Caco-2 (cell line): ENCODE data around the gene PTGES2. TPM values are rescaled to one million over a fixed set of nuclear protein-coding genes. Genes with fewer than 3 reads are reported as not detected.

Experiments used
- BruUV-seq: library from RNA; stranded (reverse); fragments of 400-500 nt; replicated peaks from 2 replicates; lab custom pipeline; 2021; lab: Mats Ljungman, UMichigan
- CTCF ChIA-PET: fragments of 300-600 bp; sonication (Branson Sonifier 250); formaldehyde crosslinking; loops from one replicate; lab custom pipeline; 2022; ENCODE audit warnings: antibody characterized with exemption; lab: Charles Lee
- POLR2A ChIA-PET: fragments of 300-600 bp; sonication (Branson Sonifier 250); formaldehyde crosslinking; loops from one replicate; lab custom pipeline; 2022; ENCODE audit warnings: antibody characterized with exemption; lab: Charles Lee
- DNase-seq, 2 experiments: peaks; one replicate each; pipeline versions ENCODE4 v3.0.0 to v3.0.0-alpha.2; 2020 to 2022
- H3K27me3 ChIP-seq: replicated peaks from 2 replicates; pipeline ENCODE4 v1.6.0; 2011; ENCODE audit warnings: low read length; ENCODE audit not compliant: control insufficient read depth, insufficient read depth
- H3K36me3 ChIP-seq: 2 replicates; pipeline ENCODE4 v1.5.1; 2011; ENCODE audit warnings: low read length; ENCODE audit not compliant: control insufficient read depth, insufficient read depth
- H3K4me1 ChIP-seq: fragments of 250-450 bp; sonication (Bioruptor Pico); 2 replicates; pipeline ENCODE4 v1.5.1; 2020; ENCODE audit warnings: mild to moderate bottlenecking
- H3K4me3 ChIP-seq: 2 replicates; pipeline ENCODE4 v1.5.1; 2011; ENCODE audit warnings: low read depth, mild to moderate bottlenecking, control low read depth, low read length
- H3K9me3 ChIP-seq: fragments of 250-450 bp; sonication (Bioruptor Pico); 2 replicates; pipeline ENCODE4 v1.5.1; 2020; ENCODE audit warnings: mild to moderate bottlenecking, moderate library complexity
- H3K27ac Mint-ChIP-seq: one replicate; pipeline ENCODE4 v1.8.0; 2022; ENCODE audit warnings: mixed read lengths; ENCODE audit not compliant: unreplicated experiment
- H3K27me3 Mint-ChIP-seq: one replicate; pipeline ENCODE4 v1.8.0; 2022; ENCODE audit warnings: mixed read lengths; ENCODE audit not compliant: insufficient read depth, unreplicated experiment
- H3K36me3 Mint-ChIP-seq: one replicate; pipeline ENCODE4 v1.8.0; 2022; ENCODE audit warnings: mild to moderate bottlenecking, mixed read lengths; ENCODE audit not compliant: insufficient read depth, unreplicated experiment
- H3K4me1 Mint-ChIP-seq: one replicate; pipeline ENCODE4 v1.8.0; 2022; ENCODE audit warnings: low read depth, mixed read lengths; ENCODE audit not compliant: unreplicated experiment
- H3K4me3 Mint-ChIP-seq: one replicate; pipeline ENCODE4 v1.8.0; 2022; ENCODE audit warnings: mild to moderate bottlenecking, moderate library complexity, mixed read lengths; ENCODE audit not compliant: unreplicated experiment
- H3K9me3 Mint-ChIP-seq: one replicate; pipeline ENCODE4 v1.8.0; 2022; ENCODE audit warnings: mixed read lengths; ENCODE audit not compliant: unreplicated experiment
- intact Hi-C: fragments of 100-400 bp; cut with micrococcal nuclease; formaldehyde crosslinking; loops from one replicate; pipeline ENCODE4 v1.10.0; 2022; ENCODE audit not compliant: unreplicated experiment
- total RNA-seq: library from RNA; stranded (reverse); gene quantifications from 2 replicates; pipeline ENCODE4 v1.2.3, GENCODE V29; 2022
- TF ChIP-seq, protein P1 (sequence below), 2 experiments: fragments of 200-600 bp in 1 of 2; IDR thresholded peaks; 1 replicate in 1 of 2; 2 replicates in 1 of 2; pipeline versions ENCODE4 v1.5.1 to v1.8.0; 2011 to 2022; ENCODE audit warnings: antibody characterized with exemption in 1 of 2, control low read depth in 1 of 2, inconsistent platforms in 1 of 2, low read depth in 1 of 2, low read length in 1 of 2, mild to moderate bottlenecking in 1 of 2, moderate library complexity in 1 of 2; ENCODE audit not compliant: insufficient read depth in 1 of 2, severe bottlenecking in 1 of 2, unreplicated experiment in 1 of 2

PTGES2 gene
- total RNA-seq, 1 experiment from 2014 or later: 123 TPM

DNA sequence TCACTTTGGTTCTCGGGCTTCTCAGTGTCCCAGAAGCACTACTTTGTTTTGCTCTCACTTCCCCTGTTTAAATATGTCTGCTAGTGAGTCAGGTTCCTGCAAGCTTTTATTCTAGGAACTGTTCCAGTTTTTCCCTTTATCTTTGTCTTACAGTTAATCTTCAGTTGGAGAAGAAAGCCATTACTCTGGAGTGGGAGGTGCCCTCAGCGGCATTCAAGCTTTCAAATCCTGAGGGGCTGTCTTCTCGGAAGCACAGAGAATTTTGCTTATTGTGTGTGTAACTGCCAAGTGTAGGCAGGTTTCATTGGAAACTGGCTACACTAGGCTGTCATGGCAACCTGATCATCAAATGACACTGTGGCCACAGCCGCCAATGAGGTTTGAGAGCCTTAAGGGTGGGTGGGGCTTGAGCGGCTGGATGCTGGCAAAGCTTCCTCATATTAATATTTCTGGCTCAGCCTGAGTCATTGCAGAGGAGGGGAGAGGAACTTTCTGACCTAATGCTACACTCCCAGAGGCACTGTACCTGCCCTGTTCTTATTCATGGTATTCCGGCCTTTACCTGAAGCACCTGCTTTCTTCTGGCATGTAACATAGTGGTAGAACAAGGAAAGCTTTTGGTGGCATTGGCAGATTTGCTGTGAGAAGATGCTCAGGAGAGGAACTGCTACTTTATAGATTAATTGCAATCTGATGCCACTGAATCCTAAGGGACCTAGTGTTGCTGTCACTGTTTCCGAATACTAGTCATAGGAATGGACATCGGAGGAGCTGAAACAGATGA lies 33.2 kb downstream of the PTGES2 start:
- no peaks in the 10 kb centered on the region for H3K36me3 ChIP-seq
- Mint-ChIP-seq H3K27me3 (no peaks in the 10 kb centered on the region), H3K36me3 (peaks cover 15% of the 10 kb centered on the region), H3K4me1 (peaks cover 16% of the 10 kb centered on the region), H3K27ac (peak overlapping the region; percentile 96), H3K9me3 (no peaks in the 10 kb centered on the region), H3K4me3 (no peak overlapping the region)
- peak; percentile 72 to 81 for DNase-seq
- no peaks in the 10 kb centered on the region for H3K9me3 ChIP-seq
- peaks cover 24% of the 10 kb centered on the region for H3K4me1 ChIP-seq
- intact Hi-C loops: no loop called here
- ChIA-PET CTCF (interaction anchor here (0.6 to 1.0 kb wide), 2 partner anchors 27 to 314 kb away, joined by 3 to 4 read pairs; partner anchors contain the start of gene NAIF1), POLR2A (interaction anchor here (0.9 kb wide), 1 partner anchor 11 kb away, joined by 3 read pairs; no protein-coding TSS in a partner anchor)
- no peak overlapping the region for H3K4me3 ChIP-seq
- TF ChIP-seq, protein P1, sequence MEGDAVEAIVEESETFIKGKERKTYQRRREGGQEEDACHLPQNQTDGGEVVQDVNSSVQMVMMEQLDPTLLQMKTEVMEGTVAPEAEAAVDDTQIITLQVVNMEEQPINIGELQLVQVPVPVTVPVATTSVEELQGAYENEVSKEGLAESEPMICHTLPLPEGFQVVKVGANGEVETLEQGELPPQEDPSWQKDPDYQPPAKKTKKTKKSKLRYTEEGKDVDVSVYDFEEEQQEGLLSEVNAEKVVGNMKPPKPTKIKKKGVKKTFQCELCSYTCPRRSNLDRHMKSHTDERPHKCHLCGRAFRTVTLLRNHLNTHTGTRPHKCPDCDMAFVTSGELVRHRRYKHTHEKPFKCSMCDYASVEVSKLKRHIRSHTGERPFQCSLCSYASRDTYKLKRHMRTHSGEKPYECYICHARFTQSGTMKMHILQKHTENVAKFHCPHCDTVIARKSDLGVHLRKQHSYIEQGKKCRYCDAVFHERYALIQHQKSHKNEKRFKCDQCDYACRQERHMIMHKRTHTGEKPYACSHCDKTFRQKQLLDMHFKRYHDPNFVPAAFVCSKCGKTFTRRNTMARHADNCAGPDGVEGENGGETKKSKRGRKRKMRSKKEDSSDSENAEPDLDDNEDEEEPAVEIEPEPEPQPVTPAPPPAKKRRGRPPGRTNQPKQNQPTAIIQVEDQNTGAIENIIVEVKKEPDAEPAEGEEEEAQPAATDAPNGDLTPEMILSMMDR (IDR thresholded peaks at IDR 0.05; ENCODE audit: insufficient read depth in 1 of 2, low read depth in 1 of 2, low read length in 1 of 2, severe bottlenecking in 1 of 2, unreplicated experiment in 1 of 2): no peak
- no peaks in the 10 kb centered on the region for H3K27me3 ChIP-seq
- BruUV-seq: no TSS peak

DNA sequence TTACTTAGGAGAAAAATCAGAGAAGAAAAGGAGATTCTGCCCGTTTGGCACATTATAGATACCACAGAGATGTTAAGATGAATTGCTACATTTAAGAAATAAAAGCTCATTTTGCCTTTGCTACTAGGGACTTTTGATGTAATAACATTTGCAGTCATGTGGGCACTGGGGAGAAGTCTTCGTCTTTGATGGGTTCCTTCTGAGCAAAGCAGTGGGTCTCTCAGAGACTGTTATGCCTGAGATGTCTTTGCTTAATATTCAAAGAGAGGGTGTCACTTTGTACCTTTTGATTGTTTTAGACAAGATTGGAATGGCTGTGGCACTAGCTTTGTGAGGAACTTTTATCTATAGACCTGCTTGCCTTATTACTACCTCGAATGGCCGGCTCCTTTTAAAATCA lies 34.5 kb downstream of the PTGES2 start:
- POLR2A ChIA-PET: no interaction called here
- H3K36me3 Mint-ChIP-seq: peaks cover 2% of the 10 kb centered on the region
- no peaks in the 10 kb centered on the region for H3K27me3 ChIP-seq
- peaks cover 16% of the 10 kb centered on the region for H3K4me1 Mint-ChIP-seq
- TF ChIP-seq, protein P1 (IDR thresholded peaks at IDR 0.05; ENCODE audit: insufficient read depth in 1 of 2, low read depth in 1 of 2, low read length in 1 of 2, severe bottlenecking in 1 of 2, unreplicated experiment in 1 of 2): no peak
- no peak for DNase-seq
- H3K27ac Mint-ChIP-seq: peak overlapping the region; percentile 96
- no peaks in the 10 kb centered on the region for H3K9me3 ChIP-seq
- H3K36me3 ChIP-seq: no peaks in the 10 kb centered on the region
- H3K27me3 Mint-ChIP-seq: no peaks in the 10 kb centered on the region
- no TSS peak for BruUV-seq
- no peak overlapping the region for H3K4me3 ChIP-seq
- CTCF ChIA-PET: no interaction called here
- intact Hi-C loops: no loop called here
- no peak overlapping the region for H3K4me3 Mint-ChIP-seq
- H3K9me3 Mint-ChIP-seq: no peaks in the 10 kb centered on the region
- H3K4me1 ChIP-seq: peaks cover 21% of the 10 kb centered on the region

DNA sequence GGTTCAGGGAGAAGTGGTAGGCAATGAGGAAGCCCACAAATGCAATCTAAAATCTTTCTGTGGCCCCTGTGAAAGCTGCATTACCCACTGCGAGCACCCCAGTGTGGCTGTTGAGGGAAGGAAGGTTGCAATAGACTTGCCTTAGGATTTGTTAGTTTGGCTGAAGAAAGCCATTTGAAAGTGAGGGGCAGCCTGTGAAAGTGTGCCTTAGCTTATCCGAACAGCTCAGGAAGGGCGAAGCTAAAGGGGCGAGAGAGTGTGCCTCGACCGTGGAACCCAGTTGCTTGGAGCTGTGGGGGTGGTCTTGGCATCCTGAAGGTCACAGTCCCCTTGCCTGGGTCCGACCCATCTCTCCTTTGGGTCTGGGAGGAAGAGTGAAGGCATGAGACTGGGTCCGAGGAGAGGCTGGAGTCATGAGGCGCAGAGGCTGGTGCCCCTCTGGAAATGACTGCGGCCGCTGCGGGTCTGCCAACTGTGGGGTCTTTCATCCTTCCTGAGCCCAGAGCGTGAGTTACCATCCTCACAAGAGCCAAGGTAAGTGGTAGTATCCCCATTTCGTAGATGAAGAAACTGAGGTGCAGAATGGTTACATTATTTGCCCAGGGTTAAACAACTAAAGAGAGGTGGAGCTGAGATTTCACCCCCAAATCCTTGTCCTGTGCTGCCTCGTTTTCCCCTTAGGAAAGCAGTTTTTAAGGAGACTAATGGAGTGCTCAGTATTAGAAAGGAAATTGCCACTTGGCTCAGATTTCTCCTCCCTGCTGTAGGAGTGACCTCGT lies 35.1 kb downstream of the PTGES2 start:
- no TSS peak for BruUV-seq

More for the DNA sequence above, 35.1 kb downstream of the PTGES2 start:
- no peak for DNase-seq
- no peaks in the 10 kb centered on the region for H3K27me3 ChIP-seq
- no peak overlapping the region for H3K4me3 ChIP-seq
- no peaks in the 10 kb centered on the region for H3K9me3 ChIP-seq
- no peaks in the 10 kb centered on the region for H3K36me3 ChIP-seq
- H3K27me3 Mint-ChIP-seq: no peaks in the 10 kb centered on the region
- intact Hi-C loops: no loop called here
- H3K4me1 ChIP-seq: peaks cover 18% of the 10 kb centered on the region
- no peaks in the 10 kb centered on the region for H3K9me3 Mint-ChIP-seq
- ChIA-PET POLR2A (no interaction called here), CTCF (no interaction called here)
- peaks cover 16% of the 10 kb centered on the region for H3K4me1 Mint-ChIP-seq
- no peak overlapping the region for H3K4me3 Mint-ChIP-seq
- H3K27ac Mint-ChIP-seq: peak overlapping the region; percentile 32
- no peaks in the 10 kb centered on the region for H3K36me3 Mint-ChIP-seq
- TF ChIP-seq, protein P1 (IDR thresholded peaks at IDR 0.05; ENCODE audit: insufficient read depth in 1 of 2, low read depth in 1 of 2, low read length in 1 of 2, severe bottlenecking in 1 of 2, unreplicated experiment in 1 of 2): no peak
